K562 (cell line): ENCODE measurements around the gene PIGM. TPM values are rescaled to one million over a fixed set of nuclear protein-coding genes. Genes with fewer than 3 reads are reported as not detected.
A peak's percentile ranks its signal among the peaks of the same experiment; 100 is the strongest.

Experiments
- ATF1 ChIP-seq, 2 experiments: fragments of 450-650 bp in 1 of 2; IDR thresholded peaks; 2 replicates each; pipeline ENCODE4 v1.6.1; 2016; ENCODE audit warnings: missing compliant biosample characterization in 1 of 2, missing genetic modification characterization in 1 of 2
- CBX1 ChIP-seq: sonication (generic); IDR thresholded peaks from 2 replicates; pipeline ENCODE4 v1.6.1; 2016; ENCODE audit warnings: antibody characterized with exemption, low read depth, mild to moderate bottlenecking
- CC2D1A ChIP-seq: fragments of 450-650 bp; IDR thresholded peaks from 2 replicates; pipeline ENCODE4 v1.6.1; 2017; ENCODE audit warnings: mild to moderate bottlenecking
- DIDO1 ChIP-seq: fragments of 450-650 bp; IDR thresholded peaks from 2 replicates; pipeline ENCODE4 v1.6.1; 2016; ENCODE audit warnings: low read depth, missing biosample characterization, missing genetic modification characterization
- ELK3 ChIP-seq: fragments of 450-650 bp; formaldehyde crosslinking; IDR thresholded peaks from 2 replicates; pipeline ENCODE4 v1.4.0; 2020; ENCODE audit warnings: mild to moderate bottlenecking
- FOSL1 ChIP-seq: fragments of 200-800 bp; sonication (Bioruptor generic); conservative IDR thresholded peaks from 2 replicates; pipeline ENCODE4 v1.6.1; 2016; ENCODE audit warnings: missing genetic modification characterization, missing compliant biosample characterization
- FOXK2 ChIP-seq, 2 experiments: fragments of 450-650 bp; IDR thresholded peaks in 1 of 2; conservative IDR thresholded peaks in 1 of 2; 2 replicates each; pipeline ENCODE4 v1.6.1; 2016; ENCODE audit warnings: low read depth in 2 of 2, mild to moderate bottlenecking in 1 of 2
- KAT8 ChIP-seq: fragments of 450-650 bp; IDR thresholded peaks from 2 replicates; pipeline ENCODE4 v1.6.1; 2016; ENCODE audit warnings: low read depth, mild to moderate bottlenecking
- KLF10 ChIP-seq: fragments of 250-450 bp; sonication (Bioruptor Pico); IDR thresholded peaks from 2 replicates; pipeline ENCODE4 v1.6.1; 2021; ENCODE audit warnings: matching md5 sums
- NR3C1 ChIP-seq: sonication (generic); formaldehyde crosslinking; IDR thresholded peaks from 2 replicates; pipeline ENCODE4 v1.8.1; 2022; ENCODE audit warnings: missing genetic modification reagents
- RNF2 ChIP-seq: sonication (generic); IDR thresholded peaks from 2 replicates; pipeline ENCODE4 v1.6.1; 2016
- RUNX1 ChIP-seq: sonication (generic); IDR thresholded peaks from 2 replicates; pipeline ENCODE4 v1.6.1; 2016; ENCODE audit warnings: antibody characterized with exemption, low read depth
- SAFB ChIP-seq: fragments of 200-400 bp; formaldehyde crosslinking; IDR thresholded peaks from 2 replicates; pipeline ENCODE4 v1.6.1; 2017; ENCODE audit warnings: low read depth, low read length, borderline replicate concordance
- SRSF7 ChIP-seq: fragments of 200-400 bp; formaldehyde crosslinking; optimal IDR thresholded peaks from 2 replicates; pipeline ENCODE3; 2017; ENCODE audit warnings: mild to moderate bottlenecking, low read depth, low read length
- SUPT5H ChIP-seq: fragments of 450-650 bp; IDR thresholded peaks from 2 replicates; pipeline ENCODE4 v1.6.1; 2016
- TARDBP ChIP-seq: fragments of 450-650 bp; IDR thresholded peaks from 2 replicates; pipeline ENCODE4 v1.6.1; 2016
- TCF7L2 ChIP-seq: fragments of 150-350 bp; IDR thresholded peaks from 2 replicates; pipeline ENCODE4 v1.6.1; 2016; ENCODE audit warnings: low read depth, mild to moderate bottlenecking, low read length, moderate library complexity
- ZBTB43 ChIP-seq: sonication (generic); formaldehyde crosslinking; IDR thresholded peaks from 2 replicates; pipeline ENCODE4 v1.8.0; 2023; ENCODE audit warnings: mild to moderate bottlenecking, missing genetic modification reagents
- ZMIZ1 ChIP-seq, 2 experiments: fragments of 150-350 bp in 1 of 2; IDR thresholded peaks; 2 replicates each; pipeline ENCODE4 v1.6.1; 2012 to 2016; ENCODE audit warnings: low read depth in 2 of 2, low read length in 2 of 2, mild to moderate bottlenecking in 1 of 2, moderate library complexity in 1 of 2
- ZNF146 ChIP-seq: IDR thresholded peaks from one replicate; pipeline ENCODE4 v1.6.1; 2018; ENCODE audit warnings: missing compliant biosample characterization; ENCODE audit not compliant: unreplicated experiment
- ZNF551 ChIP-seq: fragments of 250-450 bp; sonication (Bioruptor Pico); IDR thresholded peaks from 2 replicates; pipeline ENCODE4 v1.5.0; 2021; ENCODE audit warnings: mild to moderate bottlenecking, moderate library complexity
- ZNF699 ChIP-seq: fragments of 250-450 bp; sonication (Bioruptor Pico); IDR thresholded peaks from 2 replicates; pipeline ENCODE4 v1.8.0; 2021; ENCODE audit warnings: mild to moderate bottlenecking, moderate library complexity; ENCODE audit not compliant: insufficient replicate concordance
- polyA plus RNA-seq, 8 experiments: library from polyadenylated mRNA; depleted of rRNA in 4 of 8; stranded (reverse) in 5 of 8; unstranded in 3 of 8; fragments of >200 nt; fragmentation: Nextera tagmentation in 2 of 8; fragmentation: Illumina TruSeq in 1 of 8; extraction: Ambion mirVana in 2 of 8; extraction: Trizol in 1 of 8; gene quantifications; 2 replicates each; pipeline versions ENCODE4 v1.2.1 to v1.2.3, GENCODE V29; 2011 to 2014; ENCODE audit warnings: inconsistent platforms in 1 of 8, missing spikeins in 1 of 8
- total RNA-seq, 7 experiments: library from RNA; depleted of rRNA in 6 of 7; stranded (reverse); fragments of >200 nt in 6 of 7; fragmentation: Illumina TruSeq in 2 of 7; extraction: Trizol in 2 of 7; gene quantifications; 2 replicates each; pipeline versions ENCODE4 v1.2.1 to v1.2.3, GENCODE V29; 2011 to 2021; ENCODE audit warnings: low replicate concordance in 1 of 7

PIGM gene
- total and polyA plus RNA-seq, 9 of the 15 experiments (the other 6 are each of a cell fraction or from before 2014, with no cell fraction given): 2.6 to 6.7 (median 4.3) TPM

- TF ChIP-seq RUNX1 (peak; percentile 93), KLF10 (CRISPR knock-in tag) (no peak), TARDBP (peak; percentile 91), FOSL1 (tag) (peak; percentile 72), SAFB (no peak), SUPT5H (no peak), ZBTB43 (no peak), DIDO1 (no peak; the same call in 1 of the 2 replicates), ZNF146 (no peak), ELK3 (CRISPR knock-in tag) (no peak), SRSF7 (no peak), RNF2 (peak; percentile 63; the same call in 1 of the 2 replicates), ZMIZ1 (IDR thresholded peaks at IDR 0.05; ENCODE audit: low read depth in 2 of 2, low read length in 2 of 2) (peak in 1 of 2 experiments; percentile 98; a peak in 2 of 4 replicates), NR3C1 (CRISPR knock-in tag) (no peak), ZNF551 (CRISPR knock-in tag) (no peak), CBX1 (no peak), ZNF699 (CRISPR knock-in tag) (no peak), CC2D1A (peak; percentile 99), KAT8 (no peak), TCF7L2 (no peak), FOXK2 (conservative IDR thresholded peaks at IDR 0.05 in 1 of 2, IDR thresholded peaks at IDR 0.05 in 1 of 2; ENCODE audit: low read depth in 2 of 2) (peak; percentile 76 to 82), ATF1 (CRISPR knock-in tag; IDR thresholded peaks at IDR 0.05) (no peak), ATF1 (tag; IDR thresholded peaks at IDR 0.05) (peak; percentile 70)
These were observed 14.8 kb upstream of the PIGM start (continued) for GRCh38 chr1:160046494-160047110.
